B cell (primary cell): ENCODE measurements around the gene ARMC6.

Experiments
- EZH2 ChIP-seq: IDR thresholded peaks from 2 replicates; pipeline ENCODE4 v1.6.1; 2012; ENCODE audit warnings: borderline replicate concordance, low read depth, mild to moderate bottlenecking, moderate library complexity, low read length; ENCODE audit not compliant: insufficient read depth, poor library complexity, severe bottlenecking
- TF ChIP-seq, protein P1 (sequence below): fragments of 200-600 bp; IDR thresholded peaks from one replicate; pipeline ENCODE4 v1.8.0; 2022; ENCODE audit warnings: antibody characterized with exemption, mild to moderate bottlenecking

DNA sequence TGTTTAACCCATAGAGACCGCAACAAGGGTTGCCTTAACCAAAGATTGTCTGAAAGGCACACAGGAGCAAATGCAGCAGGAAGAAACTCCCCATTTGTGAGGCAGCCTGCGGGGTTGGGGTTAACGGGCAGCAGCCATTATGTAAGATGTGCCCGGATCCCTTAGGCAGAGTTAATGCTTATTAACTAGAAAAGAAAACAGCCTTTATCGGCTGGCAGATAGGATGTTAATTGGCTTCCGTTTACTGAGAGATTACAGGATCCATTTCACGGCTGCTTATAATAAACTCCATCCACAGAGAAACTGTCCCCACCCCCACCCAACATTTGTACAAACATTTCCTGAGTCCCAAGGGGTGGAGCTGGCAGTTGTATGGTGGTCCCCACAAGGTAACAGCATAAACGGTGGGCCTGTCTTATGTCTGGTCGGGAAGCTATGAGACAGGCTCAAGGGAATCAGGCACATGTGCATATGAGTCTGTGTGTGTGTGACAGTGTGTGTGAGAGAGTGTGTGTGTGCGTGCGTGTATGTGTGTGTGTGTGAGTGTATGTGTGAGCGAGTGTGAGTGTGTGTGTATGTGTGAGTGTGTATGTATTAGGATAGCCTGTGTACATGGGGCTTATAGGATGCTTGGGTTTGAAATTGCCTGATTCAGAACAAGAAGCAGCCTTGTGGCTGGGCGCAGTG is 40.9 kb downstream of the ARMC6 start:
- TF ChIP-seq, protein P1, sequence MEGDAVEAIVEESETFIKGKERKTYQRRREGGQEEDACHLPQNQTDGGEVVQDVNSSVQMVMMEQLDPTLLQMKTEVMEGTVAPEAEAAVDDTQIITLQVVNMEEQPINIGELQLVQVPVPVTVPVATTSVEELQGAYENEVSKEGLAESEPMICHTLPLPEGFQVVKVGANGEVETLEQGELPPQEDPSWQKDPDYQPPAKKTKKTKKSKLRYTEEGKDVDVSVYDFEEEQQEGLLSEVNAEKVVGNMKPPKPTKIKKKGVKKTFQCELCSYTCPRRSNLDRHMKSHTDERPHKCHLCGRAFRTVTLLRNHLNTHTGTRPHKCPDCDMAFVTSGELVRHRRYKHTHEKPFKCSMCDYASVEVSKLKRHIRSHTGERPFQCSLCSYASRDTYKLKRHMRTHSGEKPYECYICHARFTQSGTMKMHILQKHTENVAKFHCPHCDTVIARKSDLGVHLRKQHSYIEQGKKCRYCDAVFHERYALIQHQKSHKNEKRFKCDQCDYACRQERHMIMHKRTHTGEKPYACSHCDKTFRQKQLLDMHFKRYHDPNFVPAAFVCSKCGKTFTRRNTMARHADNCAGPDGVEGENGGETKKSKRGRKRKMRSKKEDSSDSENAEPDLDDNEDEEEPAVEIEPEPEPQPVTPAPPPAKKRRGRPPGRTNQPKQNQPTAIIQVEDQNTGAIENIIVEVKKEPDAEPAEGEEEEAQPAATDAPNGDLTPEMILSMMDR: no peak
- TF ChIP-seq EZH2: no peak
